Glutamatergic neuron (in vitro differentiated cells): ENCODE data around the gene SLC38A10. TPM values are rescaled to one million over a fixed set of nuclear protein-coding genes. Genes with fewer than 3 reads are reported as not detected.

Source experiments
- DNase-seq: peaks from one replicate; pipeline ENCODE4 v3.0.0; 2022
- H3K27ac Mint-ChIP-seq: one replicate; pipeline ENCODE4 v1.8.0; 2020; ENCODE audit warnings: mild to moderate bottlenecking, mixed read lengths, inconsistent platforms; ENCODE audit not compliant: unreplicated experiment
- H3K27me3 Mint-ChIP-seq: one replicate; pipeline ENCODE4 v1.8.0; 2020; ENCODE audit warnings: mild to moderate bottlenecking, moderate library complexity, mixed read lengths, inconsistent platforms; ENCODE audit not compliant: unreplicated experiment
- H3K36me3 Mint-ChIP-seq: one replicate; pipeline ENCODE4 v1.8.0; 2020; ENCODE audit warnings: mild to moderate bottlenecking, mixed read lengths, inconsistent platforms; ENCODE audit not compliant: unreplicated experiment
- H3K4me1 Mint-ChIP-seq: one replicate; pipeline ENCODE4 v1.8.0; 2020; ENCODE audit warnings: mild to moderate bottlenecking, low read depth, mixed read lengths, inconsistent platforms; ENCODE audit not compliant: unreplicated experiment
- H3K4me3 Mint-ChIP-seq: one replicate; pipeline ENCODE4 v1.8.0; 2020; ENCODE audit warnings: mild to moderate bottlenecking, mixed read lengths, inconsistent platforms; ENCODE audit not compliant: unreplicated experiment
- H3K9me3 Mint-ChIP-seq: one replicate; pipeline ENCODE4 v1.8.0; 2020; ENCODE audit warnings: mild to moderate bottlenecking, moderate library complexity, mixed read lengths, inconsistent platforms; ENCODE audit not compliant: unreplicated experiment
- CTCF ChIP-seq: fragments of 200-600 bp; sonication (generic); IDR thresholded peaks from one replicate; pipeline ENCODE4 v1.5.0; 2021; ENCODE audit not compliant: partially characterized antibody, unreplicated experiment
- total RNA-seq: library from RNA; stranded (reverse); fragmentation: NEBNext Ultra II Directional; extraction: Animal tissue kit (Norgen Biotek cat#: 25700); gene quantifications from one replicate; pipeline ENCODE4 v1.2.1, GENCODE V29; 2021; ENCODE audit not compliant: unreplicated experiment

SLC38A10 gene
- total RNA-seq, 1 donor from 2014 or later: 92.4 TPM

- Mint-ChIP-seq H3K27ac (no peak overlapping the region), H3K27me3 (peaks cover 6% of the 10 kb centered on the region), H3K36me3 (no peaks in the 10 kb centered on the region), H3K4me3 (peak overlapping the region; percentile 89), H3K9me3 (peaks cover 11% of the 10 kb centered on the region), H3K4me1 (peaks cover 21% of the 10 kb centered on the region)
- TF ChIP-seq CTCF: no peak
- DNase-seq: no peak
Observed at GRCh38 chr17:81238490-81238814, 56.7 kb downstream of the SLC38A10 start.

GRCh38 chr17:81237591-81238489, 57.3 kb downstream of the SLC38A10 start:
- H3K27me3 Mint-ChIP-seq: peaks cover 6% of the 10 kb centered on the region
- DNase-seq: no peak
- TF ChIP-seq CTCF: no peak
- no peaks in the 10 kb centered on the region for H3K36me3 Mint-ChIP-seq
- peak overlapping the region; percentile 59 for H3K27ac Mint-ChIP-seq
- peaks cover 21% of the 10 kb centered on the region for H3K4me1 Mint-ChIP-seq
- H3K9me3 Mint-ChIP-seq: peaks cover 11% of the 10 kb centered on the region
- peak overlapping the region; percentile 89 for H3K4me3 Mint-ChIP-seq

- H3K27ac Mint-ChIP-seq: no peak overlapping the region
Observed at GRCh38 chr17:81236784-81237183, 58.3 kb downstream of the SLC38A10 start.

GRCh38 chr17:81235822-81236740, 59.0 kb downstream of the SLC38A10 start:
- Mint-ChIP-seq H3K4me1 (peaks cover 17% of the 10 kb centered on the region), H3K9me3 (peaks cover 11% of the 10 kb centered on the region), H3K27me3 (peaks cover 6% of the 10 kb centered on the region), H3K36me3 (peaks cover under 1% of the 10 kb centered on the region), H3K4me3 (no peak overlapping the region), H3K27ac (no peak overlapping the region)
- TF ChIP-seq CTCF: no peak
- DNase-seq: no peak

More at GRCh38 chr17:81236784-81237183, 58.3 kb downstream of the SLC38A10 start:
- no peak for DNase-seq
- Mint-ChIP-seq H3K4me1 (peaks cover 17% of the 10 kb centered on the region), H3K9me3 (peaks cover 11% of the 10 kb centered on the region), H3K4me3 (no peak overlapping the region), H3K27me3 (peaks cover 6% of the 10 kb centered on the region), H3K36me3 (no peaks in the 10 kb centered on the region)
- no peak for TF ChIP-seq CTCF
